ENCODE measurements around the gene TES.

The TES gene

DNA sequence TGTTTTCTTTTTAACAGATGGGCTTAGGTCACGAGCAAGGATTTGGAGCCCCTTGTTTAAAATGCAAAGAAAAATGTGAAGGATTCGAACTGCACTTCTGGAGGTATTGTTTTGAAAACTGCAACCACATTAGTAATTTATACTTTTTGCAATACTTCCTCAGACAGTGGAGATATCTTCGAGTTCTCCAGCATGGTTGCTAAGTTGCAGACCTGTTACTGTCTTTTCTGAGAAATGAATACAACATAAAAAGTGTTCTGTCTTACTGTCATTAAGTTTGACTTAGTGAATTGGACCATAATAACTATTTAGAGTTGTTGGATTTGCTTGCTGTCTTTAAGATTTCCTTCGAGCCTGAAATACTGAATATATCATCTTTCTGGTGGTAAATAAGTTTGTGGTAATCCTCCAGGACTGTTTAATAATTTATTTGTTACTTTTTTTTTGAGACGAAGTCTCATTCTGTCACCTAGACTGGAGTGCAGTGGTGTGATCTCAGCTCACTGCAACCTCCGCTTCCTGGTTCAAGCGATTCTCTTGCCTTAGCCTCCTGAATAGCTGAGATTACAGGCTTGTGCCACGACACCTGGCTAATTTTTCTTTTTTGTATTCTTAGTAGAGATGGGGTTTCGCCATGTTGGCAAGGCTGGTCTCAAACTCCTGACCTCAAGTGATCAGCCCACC, 24.3 kb downstream of the TES start:
- TF ChIP-seq YY1 (IDR thresholded peaks at IDR 0.05; ENCODE audit: insufficient read depth, insufficient read length): no peak
- TF ChIP-seq ZNF274 (IDR thresholded peaks at IDR 0.05; ENCODE audit: low read depth, low read length): no peak
- TF ChIP-seq SUZ12 (IDR thresholded peaks at IDR 0.05; ENCODE audit: extremely low read depth, insufficient read depth, insufficient read length): no peak
- DNase-seq (ENCODE audit: low read depth, low spot score): no peak
- no peaks in the 10 kb centered on the region for H3K9me3 ChIP-seq (ENCODE audit: insufficient read depth, low read length)
- no peak overlapping the region for H3K9ac ChIP-seq (ENCODE audit: insufficient read length, low read depth)
- H3K36me3 ChIP-seq (ENCODE audit: insufficient read depth, insufficient read length, low read length): peaks cover 22% of the 10 kb centered on the region
- no peak overlapping the region for H3K4me3 ChIP-seq (ENCODE audit: insufficient read length, low read depth)
- H3K4me1 ChIP-seq (ENCODE audit: insufficient read depth, insufficient read length): no peaks in the 10 kb centered on the region
- no peaks in the 10 kb centered on the region for H3K27me3 ChIP-seq (ENCODE audit: insufficient read depth, insufficient read length)

DNA sequence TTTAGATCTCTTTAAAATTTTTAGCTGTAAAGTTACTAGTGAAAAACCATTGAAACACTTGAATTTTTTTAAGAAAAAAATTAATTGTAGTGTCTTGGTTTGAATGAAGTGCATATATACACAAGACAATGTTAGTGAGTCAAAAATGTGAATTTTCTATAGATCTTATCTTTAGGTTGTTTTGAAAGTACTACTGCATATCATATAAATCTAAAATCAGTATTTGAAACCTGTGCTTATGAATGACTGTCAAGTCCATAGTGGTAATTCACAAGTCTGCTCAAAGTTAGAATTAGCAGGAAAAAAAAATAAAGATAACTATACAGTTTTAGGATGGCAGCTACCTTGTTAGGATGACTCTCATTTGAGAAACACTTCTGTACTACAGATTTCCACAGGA, 25.0 kb downstream of the TES start:
- Histone ChIP-seq H3K27me3 (ENCODE audit: insufficient read depth, insufficient read length) (no peaks in the 10 kb centered on the region), H3K4me1 (ENCODE audit: insufficient read depth, insufficient read length) (no peaks in the 10 kb centered on the region), H3K4me3 (ENCODE audit: insufficient read length, low read depth) (no peak overlapping the region), H3K9ac (ENCODE audit: insufficient read length, low read depth) (no peak overlapping the region), H3K9me3 (ENCODE audit: insufficient read depth, low read length) (no peaks in the 10 kb centered on the region), H3K36me3 (ENCODE audit: insufficient read depth, insufficient read length, low read length) (peaks cover 25% of the 10 kb centered on the region)
- DNase-seq (ENCODE audit: low read depth, low spot score): no peak
- TF ChIP-seq SUZ12 (IDR thresholded peaks at IDR 0.05; ENCODE audit: extremely low read depth, insufficient read depth, insufficient read length): no peak
- no peak for TF ChIP-seq ZNF274 (IDR thresholded peaks at IDR 0.05; ENCODE audit: low read depth, low read length)
- TF ChIP-seq YY1 (IDR thresholded peaks at IDR 0.05; ENCODE audit: insufficient read depth, insufficient read length): no peak

DNA sequence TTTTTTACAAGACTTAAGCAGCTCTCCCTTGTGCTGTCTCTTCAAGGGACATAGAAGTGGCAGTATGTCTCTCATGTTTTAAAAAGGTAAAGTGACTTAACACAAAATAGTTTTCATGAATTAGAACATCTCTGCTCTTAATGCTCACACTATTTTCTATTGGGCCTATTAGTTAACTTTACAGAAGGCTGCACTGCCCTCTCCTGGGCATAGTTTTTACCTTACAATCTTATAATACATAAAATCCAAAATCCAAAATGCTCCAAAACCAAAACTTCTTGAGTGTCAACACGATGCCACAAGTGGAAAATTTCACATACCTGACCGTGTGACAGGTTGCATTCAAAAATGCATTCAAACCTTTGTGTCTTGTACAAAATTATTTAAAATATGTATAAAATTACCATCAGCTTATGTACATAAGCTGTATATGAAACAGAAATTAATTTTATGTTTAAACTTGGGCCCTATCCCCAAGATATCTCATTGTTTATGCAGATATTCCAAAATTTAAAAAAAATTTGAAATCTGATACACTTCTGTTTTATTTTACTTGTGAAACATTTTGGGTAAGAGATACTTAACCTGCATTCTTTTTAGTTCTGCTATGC, 25.8 kb downstream of the TES start:
- Histone ChIP-seq H3K27me3 (ENCODE audit: insufficient read depth, insufficient read length) (no peaks in the 10 kb centered on the region), H3K36me3 (ENCODE audit: insufficient read depth, insufficient read length, low read length) (peaks cover 30% of the 10 kb centered on the region), H3K9ac (ENCODE audit: insufficient read length, low read depth) (no peak overlapping the region), H3K9me3 (ENCODE audit: insufficient read depth, low read length) (no peaks in the 10 kb centered on the region), H3K4me3 (ENCODE audit: insufficient read length, low read depth) (no peak overlapping the region), H3K4me1 (ENCODE audit: insufficient read depth, insufficient read length) (no peaks in the 10 kb centered on the region)
- no peak for DNase-seq (ENCODE audit: low read depth, low spot score)
- TF ChIP-seq ZNF274 (IDR thresholded peaks at IDR 0.05; ENCODE audit: low read depth, low read length) (no peak), YY1 (IDR thresholded peaks at IDR 0.05; ENCODE audit: insufficient read depth, insufficient read length) (no peak), SUZ12 (IDR thresholded peaks at IDR 0.05; ENCODE audit: extremely low read depth, insufficient read depth, insufficient read length) (no peak)

DNA sequence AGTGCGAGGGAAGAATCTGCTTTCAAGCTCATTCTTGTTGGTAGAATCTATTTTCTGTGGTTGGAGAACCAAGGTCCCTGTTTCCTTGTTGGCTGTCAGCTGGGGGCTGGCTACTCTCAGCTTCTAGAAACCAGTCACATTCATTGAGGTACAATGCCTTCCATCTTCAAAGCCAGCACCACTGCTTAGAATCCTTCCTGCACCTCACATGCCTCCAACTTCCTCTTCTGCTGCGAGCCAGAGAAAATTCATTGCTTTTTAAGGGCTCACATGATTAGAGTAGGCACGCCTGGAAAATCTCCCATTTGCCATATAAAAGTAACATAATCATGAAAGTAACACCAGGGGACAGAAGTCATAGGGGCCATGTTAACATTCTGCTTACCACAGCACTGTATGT, 28.7 kb downstream of the TES start:
- H3K4me3 ChIP-seq (ENCODE audit: insufficient read length, low read depth): no peak overlapping the region
- no peak for DNase-seq (ENCODE audit: low read depth, low spot score)
- no peak for TF ChIP-seq YY1 (IDR thresholded peaks at IDR 0.05; ENCODE audit: insufficient read depth, insufficient read length)
- TF ChIP-seq ZNF274 (IDR thresholded peaks at IDR 0.05; ENCODE audit: low read depth, low read length): no peak
- TF ChIP-seq SUZ12 (IDR thresholded peaks at IDR 0.05; ENCODE audit: extremely low read depth, insufficient read depth, insufficient read length): no peak
- H3K9me3 ChIP-seq (ENCODE audit: insufficient read depth, low read length): peaks cover 13% of the 10 kb centered on the region; the same call in 1 of the 2 replicates
- H3K4me1 ChIP-seq (ENCODE audit: insufficient read depth, insufficient read length): no peaks in the 10 kb centered on the region
- no peak overlapping the region for H3K9ac ChIP-seq (ENCODE audit: insufficient read length, low read depth)
- peaks cover 30% of the 10 kb centered on the region for H3K36me3 ChIP-seq (ENCODE audit: insufficient read depth, insufficient read length, low read length)
- H3K27me3 ChIP-seq (ENCODE audit: insufficient read depth, insufficient read length): no peaks in the 10 kb centered on the region

DNA sequence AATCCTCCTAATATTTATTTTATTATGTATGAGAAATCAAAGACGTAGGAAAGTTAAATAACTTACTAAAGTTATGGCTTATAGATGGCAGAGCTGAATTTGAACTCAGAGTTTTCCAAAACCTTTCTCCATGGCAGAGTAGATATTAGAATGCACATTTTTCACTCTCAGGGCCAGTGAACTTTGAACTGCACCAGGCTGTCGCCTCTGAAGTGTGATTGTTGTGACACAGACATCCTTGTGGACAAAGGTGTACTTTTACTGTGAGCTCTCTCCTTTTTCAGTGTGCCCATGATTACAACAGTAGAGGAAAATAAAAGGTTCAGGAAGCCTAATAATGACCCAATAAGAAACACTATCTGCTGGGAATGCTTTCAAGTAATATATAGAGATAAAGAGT, 29.1 kb downstream of the TES start:
- peaks cover 17% of the 10 kb centered on the region for H3K9me3 ChIP-seq (ENCODE audit: insufficient read depth, low read length)
- DNase-seq (ENCODE audit: low read depth, low spot score): no peak
- H3K4me3 ChIP-seq (ENCODE audit: insufficient read length, low read depth): no peak overlapping the region
- no peak for TF ChIP-seq ZNF274 (IDR thresholded peaks at IDR 0.05; ENCODE audit: low read depth, low read length)
- no peak for TF ChIP-seq YY1 (IDR thresholded peaks at IDR 0.05; ENCODE audit: insufficient read depth, insufficient read length)
- TF ChIP-seq SUZ12 (IDR thresholded peaks at IDR 0.05; ENCODE audit: extremely low read depth, insufficient read depth, insufficient read length): no peak
- peaks cover 30% of the 10 kb centered on the region for H3K36me3 ChIP-seq (ENCODE audit: insufficient read depth, insufficient read length, low read length)
- no peaks in the 10 kb centered on the region for H3K27me3 ChIP-seq (ENCODE audit: insufficient read depth, insufficient read length)
- H3K4me1 ChIP-seq (ENCODE audit: insufficient read depth, insufficient read length): no peaks in the 10 kb centered on the region
- H3K9ac ChIP-seq (ENCODE audit: insufficient read length, low read depth): no peak overlapping the region

DNA sequence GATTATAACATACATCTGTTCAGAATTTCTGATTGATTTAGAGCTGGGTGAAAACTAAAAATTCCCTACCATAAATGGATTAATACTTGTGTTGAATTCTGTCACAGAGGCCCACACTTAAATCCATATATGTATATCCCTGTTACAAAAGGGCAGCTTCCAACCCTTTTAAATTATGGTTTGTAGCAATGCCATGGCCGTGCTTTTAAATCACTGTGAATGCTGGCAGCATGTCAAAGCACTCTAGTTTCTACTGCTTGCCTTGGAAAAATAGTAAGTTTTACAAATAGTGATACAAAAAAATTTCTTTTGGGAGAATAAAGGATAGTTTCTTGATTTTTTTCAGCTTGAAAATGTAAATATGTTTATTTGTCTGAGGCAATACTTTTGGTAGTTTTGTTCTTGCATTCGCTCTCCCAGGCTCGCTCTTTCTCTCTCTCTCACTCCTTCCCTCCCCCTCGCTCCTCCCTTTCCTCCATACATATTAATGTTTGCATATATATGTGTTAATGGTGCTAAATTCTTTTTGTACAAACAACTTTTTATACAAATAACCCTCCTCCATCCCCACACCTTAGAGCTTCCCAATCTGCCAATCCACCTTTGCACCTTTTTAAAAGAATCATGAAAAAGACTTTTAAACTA, 29.8 kb downstream of the TES start:
- Histone ChIP-seq H3K36me3 (ENCODE audit: insufficient read depth, insufficient read length, low read length) (peaks cover 30% of the 10 kb centered on the region), H3K4me3 (ENCODE audit: insufficient read length, low read depth) (no peak overlapping the region), H3K4me1 (ENCODE audit: insufficient read depth, insufficient read length) (no peaks in the 10 kb centered on the region), H3K27me3 (ENCODE audit: insufficient read depth, insufficient read length) (no peaks in the 10 kb centered on the region), H3K9ac (ENCODE audit: insufficient read length, low read depth) (no peak overlapping the region), H3K9me3 (ENCODE audit: insufficient read depth, low read length) (peaks cover 24% of the 10 kb centered on the region)
- TF ChIP-seq SUZ12 (IDR thresholded peaks at IDR 0.05; ENCODE audit: extremely low read depth, insufficient read depth, insufficient read length) (no peak), ZNF274 (IDR thresholded peaks at IDR 0.05; ENCODE audit: low read depth, low read length) (no peak), YY1 (IDR thresholded peaks at IDR 0.05; ENCODE audit: insufficient read depth, insufficient read length) (no peak)
- no peak for DNase-seq (ENCODE audit: low read depth, low spot score)

DNA sequence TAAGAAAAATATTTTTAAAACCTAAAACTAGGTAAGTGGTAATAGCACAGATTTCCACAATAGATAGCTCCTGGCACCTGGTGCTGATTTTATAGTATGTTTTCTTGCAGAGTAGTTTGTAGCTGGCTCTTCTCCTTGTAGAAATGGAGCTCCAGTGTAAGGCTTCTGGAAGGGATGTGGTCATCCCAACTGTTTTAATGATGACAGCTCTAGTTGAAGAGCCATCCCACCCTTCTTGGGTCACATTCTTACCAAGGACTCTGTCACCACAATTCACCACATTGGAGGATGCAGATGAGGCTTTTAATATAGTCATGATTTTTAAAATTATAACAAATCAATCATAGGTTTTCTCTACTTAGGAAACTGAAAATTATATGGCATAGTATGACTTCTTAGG, 31.0 kb downstream of the TES start:
- no peak for DNase-seq (ENCODE audit: low read depth, low spot score)

More for the DNA sequence above, 31.0 kb downstream of the TES start:
- H3K4me1 ChIP-seq (ENCODE audit: insufficient read depth, insufficient read length): no peaks in the 10 kb centered on the region
- peaks cover 33% of the 10 kb centered on the region for H3K9me3 ChIP-seq (ENCODE audit: insufficient read depth, low read length)
- TF ChIP-seq YY1 (IDR thresholded peaks at IDR 0.05; ENCODE audit: insufficient read depth, insufficient read length) (no peak), ZNF274 (IDR thresholded peaks at IDR 0.05; ENCODE audit: low read depth, low read length) (no peak), SUZ12 (IDR thresholded peaks at IDR 0.05; ENCODE audit: extremely low read depth, insufficient read depth, insufficient read length) (no peak)
- peaks cover 30% of the 10 kb centered on the region for H3K36me3 ChIP-seq (ENCODE audit: insufficient read depth, insufficient read length, low read length)
- no peaks in the 10 kb centered on the region for H3K27me3 ChIP-seq (ENCODE audit: insufficient read depth, insufficient read length)
- H3K9ac ChIP-seq (ENCODE audit: insufficient read length, low read depth): no peak overlapping the region
- H3K4me3 ChIP-seq (ENCODE audit: insufficient read length, low read depth): no peak overlapping the region

Measured in NT2/D1 (cell line).